NCI-H748 (cell line): ENCODE results near the gene DIO2.

Experiments used
- DNase-seq: peaks from one replicate; lab custom pipeline; 2025; ENCODE audit not compliant: unreplicated experiment; lab: John Stamatoyannopoulos, UW

The DIO2 gene

GRCh38 chr14:80211153-80212022 lies at the start of gene DIO2:
DIO2 (minus strand) TSS chr14:80211504; CDS start chr14:80211472, 32 bp downstream.
- peak; percentile 20 for DNase-seq

- no peak for DNase-seq
Measured at GRCh38 chr14:80260645-80261044, 49.3 kb upstream of the DIO2 start.

- DNase-seq = no peak
Measured at GRCh38 chr14:80239631-80240030, 28.3 kb upstream of the DIO2 start.

DNA sequence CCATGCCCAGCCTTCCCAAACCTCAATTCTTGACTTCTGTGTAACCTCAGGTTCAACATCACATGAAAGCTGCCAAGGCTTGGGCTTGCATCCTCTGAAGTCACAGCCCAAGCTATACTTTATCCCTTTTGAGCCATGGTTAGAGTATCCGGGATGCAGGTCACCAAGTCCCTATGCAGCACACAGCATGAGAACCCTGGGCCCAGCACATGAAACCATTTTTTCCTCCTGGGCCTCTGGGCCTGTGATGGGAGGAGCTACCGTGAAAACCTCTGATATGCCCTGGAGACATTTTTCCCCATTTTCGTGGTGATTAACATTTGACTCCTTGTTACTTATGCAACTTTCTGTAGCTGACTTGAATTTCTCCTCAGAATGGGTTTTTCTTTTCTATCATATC lies 25.8 kb upstream of the DIO2 start:
- no peak for DNase-seq

- DNase-seq = no peak
Measured at GRCh38 chr14:80233470-80234089, 22.3 kb upstream of the DIO2 start.

DNA sequence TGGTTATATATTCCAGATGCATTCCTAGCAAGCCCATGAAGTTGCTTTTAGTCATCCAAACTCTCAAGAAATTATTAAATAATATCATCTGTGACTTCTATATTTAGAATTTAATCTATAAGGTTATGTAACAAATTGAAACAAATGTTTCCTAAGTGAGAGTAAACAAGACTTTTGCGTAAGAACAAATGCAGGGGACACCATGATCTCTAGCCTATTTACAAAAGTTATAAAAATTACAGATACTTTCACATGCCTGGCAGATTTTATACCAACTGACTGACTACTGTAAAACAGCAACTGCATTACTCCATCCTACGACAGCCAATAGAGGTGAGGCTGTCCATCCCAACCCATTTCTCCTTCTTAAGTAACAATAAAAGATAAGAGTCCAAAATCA lies 20.4 kb upstream of the DIO2 start:
- no peak for DNase-seq

- DNase-seq = no peak
Measured at GRCh38 chr14:80223696-80224465, 12.6 kb upstream of the DIO2 start.

GRCh38 chr14:80216818-80217217 lies 5.5 kb upstream of the DIO2 start:
- DNase-seq = no peak

DNA sequence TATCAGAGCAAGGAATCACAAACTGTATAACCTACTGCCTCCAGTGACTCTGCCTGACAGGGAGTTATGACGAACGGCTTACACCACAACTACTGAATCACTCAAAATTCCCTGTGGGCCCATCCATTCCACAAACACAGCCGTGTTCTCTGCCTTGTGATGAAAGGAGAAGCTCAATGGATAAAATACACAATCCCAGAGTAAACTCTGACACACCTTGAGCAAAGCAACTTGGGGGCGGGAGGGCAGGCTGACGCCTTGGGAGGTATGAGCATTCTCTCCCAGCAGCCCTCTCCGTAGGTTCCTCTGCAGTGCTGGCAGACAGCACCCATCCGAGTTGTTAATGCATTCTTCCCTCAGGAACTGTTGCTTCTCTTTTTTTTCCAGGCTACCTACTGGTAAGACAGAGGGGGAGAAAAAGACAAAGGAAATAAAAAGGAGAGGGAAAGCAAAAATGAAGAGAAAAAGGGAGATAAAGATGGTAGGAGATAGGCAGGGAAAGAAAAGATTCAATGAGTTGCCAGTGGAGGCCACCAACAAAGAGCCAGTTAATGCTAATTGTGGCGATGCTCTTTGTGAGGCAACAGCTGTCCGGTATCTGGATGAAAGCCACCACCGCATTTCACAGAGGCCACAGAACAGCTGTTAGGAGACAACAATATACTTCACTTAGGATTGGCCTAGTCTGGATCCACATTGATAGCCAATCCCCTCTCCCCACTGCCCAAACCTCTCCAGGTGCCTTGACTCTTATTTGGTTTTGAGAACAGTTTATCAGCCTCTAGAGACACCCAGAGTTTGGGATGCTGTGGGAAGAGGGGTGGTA lies 4.7 kb upstream of the DIO2 start:
- DNase-seq = no peak

- DNase-seq = no peak
Measured at GRCh38 chr14:80215081-80215480, 3.8 kb upstream of the DIO2 start.

- peak; percentile 58 for DNase-seq
Measured at GRCh38 chr14:80213602-80214001, 2.3 kb upstream of the DIO2 start.

- DNase-seq = no peak
Measured at GRCh38 chr14:80212023-80212397, 706 bp upstream of the DIO2 start.

DNA sequence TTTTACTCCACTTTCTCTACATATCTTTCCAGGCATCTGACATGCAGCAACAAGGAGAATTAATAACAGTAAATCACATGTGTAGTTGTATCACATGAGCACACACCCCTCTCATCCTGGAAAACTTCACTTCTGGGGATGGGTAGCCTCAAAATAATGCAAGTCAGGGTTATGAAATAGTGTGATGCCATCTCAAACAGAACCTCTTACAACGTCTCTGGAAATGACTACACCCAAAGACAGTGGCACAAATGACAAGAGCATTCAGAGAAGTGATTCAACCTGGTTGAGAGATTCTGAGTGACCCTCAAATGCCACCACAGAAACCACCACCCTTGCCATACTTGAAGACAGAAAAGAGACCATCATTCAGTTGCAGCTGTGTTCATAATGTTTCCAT lies 2.8 kb downstream of the DIO2 start:
- DNase-seq = no peak

DNA sequence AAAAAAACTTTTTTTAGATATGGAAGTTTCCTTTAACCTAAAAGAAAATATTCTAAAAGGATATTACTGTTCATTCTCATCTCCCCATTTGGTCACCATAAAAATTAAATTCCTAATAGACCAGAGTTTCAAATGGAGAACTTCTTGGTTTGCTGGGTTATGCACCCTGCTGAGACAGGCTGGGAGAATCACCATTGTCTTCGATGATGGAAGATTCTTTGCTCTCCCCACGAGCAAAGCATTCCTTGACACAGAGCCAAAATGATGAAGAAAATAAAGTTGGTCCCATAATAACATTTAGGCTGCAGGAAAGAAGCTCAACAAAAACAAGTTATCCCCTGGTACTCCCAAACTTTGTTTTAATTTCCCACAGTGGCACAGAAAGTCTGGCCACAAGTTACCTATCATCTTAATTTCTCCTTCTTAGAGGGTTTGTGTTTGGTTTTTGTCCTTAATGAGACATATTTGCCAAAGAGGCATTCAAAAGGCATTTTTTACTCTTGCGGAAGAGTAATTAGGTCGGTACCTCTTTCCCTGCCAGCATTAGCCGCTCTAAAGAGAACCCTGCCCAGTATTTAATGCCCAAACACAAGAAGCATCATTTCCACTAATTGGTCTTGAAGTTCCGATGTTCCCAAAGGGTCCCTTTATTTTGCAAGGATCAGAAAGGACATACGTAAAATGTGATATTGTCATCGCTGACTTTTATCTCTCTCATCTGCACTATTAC lies 4.8 kb downstream of the DIO2 start:
- DNase-seq = no peak

DNA sequence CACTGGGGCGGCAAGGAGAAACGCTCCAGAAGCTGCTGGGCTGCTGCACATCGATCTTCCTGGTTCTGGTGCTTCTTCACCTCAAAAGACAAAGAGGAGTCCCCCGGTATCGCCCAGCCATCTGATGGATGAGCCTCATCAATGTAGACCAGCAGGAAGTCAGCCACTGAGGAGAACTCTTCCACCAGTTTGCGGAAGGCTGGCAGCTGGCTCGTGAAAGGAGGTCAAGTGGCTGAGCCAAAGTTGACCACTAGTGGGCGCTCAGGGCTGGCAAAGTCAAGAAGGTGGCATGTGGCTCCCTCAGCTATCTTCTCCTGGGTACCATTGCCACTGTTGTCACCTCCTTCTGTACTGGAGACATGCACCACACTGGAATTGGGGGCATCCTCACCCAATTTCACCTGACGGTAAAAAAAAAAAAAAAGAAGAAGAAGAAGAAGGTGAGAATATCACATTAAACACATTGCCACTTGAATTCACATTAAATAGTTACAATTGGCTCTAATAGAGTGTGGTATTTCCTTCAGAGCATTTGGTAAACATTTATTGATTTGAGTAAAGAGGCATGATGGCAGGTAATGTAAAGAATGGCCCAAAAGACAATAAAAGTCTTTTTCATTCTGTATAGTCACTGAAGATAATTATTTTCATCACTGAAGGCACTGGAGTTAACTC lies 8.3 kb downstream of the DIO2 start:
- DNase-seq = peak; percentile 46

GRCh38 chr14:80200093-80200492 lies 11.2 kb downstream of the DIO2 start:
- no peak for DNase-seq

DNA sequence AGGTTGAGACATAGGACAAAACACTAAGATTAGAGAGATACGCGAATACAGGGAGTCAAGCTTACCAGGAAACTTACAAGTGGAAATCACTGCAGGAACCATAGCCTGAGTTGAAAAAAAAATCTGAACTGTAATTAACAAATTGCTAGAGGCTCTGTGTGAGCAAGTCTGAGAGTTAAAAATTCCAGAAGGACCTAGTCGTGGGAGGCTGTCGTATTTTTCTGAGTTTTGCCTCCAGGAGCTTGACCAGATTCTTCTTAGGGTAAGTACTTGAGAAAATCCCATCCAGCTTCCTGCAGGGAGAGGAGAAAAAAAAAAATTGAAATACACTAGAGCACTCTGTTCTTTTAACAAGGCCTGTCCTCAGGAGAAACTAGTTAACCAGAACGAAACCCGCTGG lies 22.7 kb downstream of the DIO2 start:
- no peak for DNase-seq

DNA sequence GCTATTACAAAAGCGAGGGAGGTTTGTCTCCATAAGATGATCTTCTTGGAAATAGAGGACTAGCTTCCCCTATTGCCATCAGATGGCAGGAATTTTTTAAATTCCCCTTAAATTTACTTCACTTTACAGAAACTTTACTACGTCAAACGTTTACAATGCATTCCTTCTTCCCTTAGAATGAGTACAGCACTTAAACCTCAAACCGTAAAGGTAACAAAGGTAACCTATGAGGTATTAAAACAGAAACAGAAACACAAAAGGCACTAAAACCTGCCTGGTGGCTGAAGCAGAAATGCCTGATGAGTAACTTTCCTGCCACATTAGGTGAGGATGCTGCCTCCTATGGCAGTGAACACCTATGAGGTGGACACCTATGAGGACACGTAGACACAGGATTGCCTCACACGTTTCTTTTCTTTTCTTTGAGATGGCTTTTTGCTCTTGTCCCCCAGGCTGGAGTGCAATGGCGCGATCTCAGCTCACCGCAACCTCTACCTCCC lies 25.0 kb downstream of the DIO2 start:
- DNase-seq = no peak

- DNase-seq = no peak
Measured at GRCh38 chr14:80176893-80177292, 34.4 kb downstream of the DIO2 start.
